Activated CD8-positive, alpha-beta memory T cell treated with anti-CD3 and anti-CD28 coated beads, Interleukin-2, amount 50 U/mL, for 24 hours (primary cell): ENCODE measurements around the gene TASOR.
A peak's percentile ranks its signal among the peaks of the same experiment; 100 is the strongest.

Experiments
- DNase-seq: peaks from one replicate; pipeline ENCODE4 v3.0.0-alpha.2; 2020; ENCODE audit errors: extremely low read depth

The TASOR gene

DNA sequence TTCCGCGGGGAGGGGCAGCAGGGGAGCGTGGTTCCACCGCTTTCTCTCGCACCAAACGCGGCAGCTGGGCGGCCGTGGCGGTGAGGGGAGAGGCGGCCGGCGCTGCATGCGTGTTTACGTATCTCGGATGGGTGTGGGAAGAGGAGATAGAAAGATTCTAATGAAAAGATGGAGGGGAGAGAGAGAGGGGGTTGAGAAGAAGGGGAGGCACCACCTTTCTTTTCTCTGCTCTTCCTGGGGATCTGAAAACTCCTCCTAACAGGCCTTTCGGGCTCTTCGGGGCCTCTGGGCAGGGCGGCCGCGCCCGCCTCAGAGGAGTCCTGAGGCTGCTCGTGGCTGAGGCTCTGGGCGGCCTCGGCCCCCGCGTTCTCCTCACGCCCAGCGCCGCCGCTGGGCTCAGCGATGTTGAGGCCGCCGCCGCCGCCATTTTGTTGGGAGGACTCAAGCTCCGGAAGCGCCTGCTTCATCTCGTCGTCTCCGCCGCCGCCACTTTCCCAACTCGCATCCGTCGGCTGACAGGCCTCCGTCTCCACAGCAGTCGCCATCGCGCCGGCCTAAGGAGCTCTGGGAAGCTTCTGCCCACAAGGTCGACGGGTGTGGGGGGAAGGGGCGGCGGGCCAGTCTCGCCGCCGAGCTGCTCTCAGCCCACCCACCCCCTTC, 473 bp downstream of the TASOR start:
- peak; percentile 39 for DNase-seq

- DNase-seq = no peak
Observed at GRCh38 chr3:56681984-56682461, 1.0 kb downstream of the TASOR start.

GRCh38 chr3:56680054-56680580, 2.9 kb downstream of the TASOR start:
- DNase-seq = no peak

GRCh38 chr3:56677286-56677685, 5.8 kb downstream of the TASOR start:
- no peak for DNase-seq

GRCh38 chr3:56673781-56674457, 9.1 kb downstream of the TASOR start:
- no peak for DNase-seq

DNA sequence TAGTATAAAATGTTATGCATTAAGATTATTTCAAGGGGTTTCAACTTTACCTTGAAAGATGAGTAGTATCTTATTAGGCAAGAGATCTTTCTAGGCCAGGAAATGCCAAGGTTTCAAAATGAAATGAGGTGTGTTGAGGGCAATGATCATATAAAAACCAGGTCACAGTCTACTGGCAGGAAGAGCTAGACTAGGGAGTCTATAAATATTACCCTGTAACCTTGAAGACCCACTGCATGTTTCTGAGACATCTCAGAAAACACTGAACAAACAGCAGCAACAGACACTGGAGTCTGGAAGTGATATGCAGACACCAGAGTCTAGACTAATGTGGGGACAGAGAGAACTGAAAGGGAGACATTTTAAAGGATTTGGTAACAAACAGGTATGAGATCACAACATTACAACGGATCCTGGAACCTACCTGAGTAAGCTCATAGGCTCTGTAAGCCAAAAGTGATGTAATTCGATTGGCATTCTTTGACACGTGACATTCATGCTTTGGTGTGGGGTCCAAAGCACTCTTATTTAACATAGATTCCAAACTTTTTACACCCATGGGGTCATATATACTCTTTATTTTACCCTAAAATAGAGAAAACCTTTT, 15.0 kb downstream of the TASOR start:
- no peak for DNase-seq

GRCh38 chr3:56664823-56665222, 18.2 kb downstream of the TASOR start:
- DNase-seq = no peak

- DNase-seq = no peak
Observed at GRCh38 chr3:56655709-56656108, 27.4 kb downstream of the TASOR start.

DNA sequence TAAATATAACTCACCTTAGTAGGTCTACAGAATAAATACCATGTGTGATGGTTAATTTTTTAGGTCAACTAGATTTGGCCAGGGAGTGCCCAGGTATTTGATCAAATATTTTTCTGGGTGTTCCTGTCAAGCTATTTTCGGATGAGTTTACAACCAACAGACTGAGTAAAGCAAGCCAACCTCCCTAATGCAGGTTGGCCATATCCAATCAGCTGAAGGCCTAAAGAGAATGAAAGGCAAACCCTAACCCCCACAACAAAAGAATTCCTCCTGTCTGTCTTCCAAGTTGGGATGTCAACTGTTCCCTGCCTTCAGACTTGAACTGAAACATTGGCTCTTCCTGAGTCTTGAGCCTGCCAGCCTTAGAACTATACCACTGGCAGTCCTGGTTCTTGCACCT, 28.6 kb downstream of the TASOR start:
- no peak for DNase-seq

GRCh38 chr3:56645407-56645806, 37.7 kb downstream of the TASOR start:
- no peak for DNase-seq

- DNase-seq = no peak
Observed at GRCh38 chr3:56633602-56634535, 49.2 kb downstream of the TASOR start.
